BLaER1 (cell line): ENCODE results near the gene CAMK1G.

Source experiments
- H3K27ac ChIP-seq: shearing (Covaris generic); formaldehyde crosslinking; 2 replicates; pipeline ENCODE4 v1.8.1; 2022
- H3K27me3 ChIP-seq: shearing (Covaris generic); formaldehyde crosslinking; 2 replicates; pipeline ENCODE4 v1.8.1; 2022
- H3K36me3 ChIP-seq: shearing (Covaris generic); formaldehyde crosslinking; 2 replicates; pipeline ENCODE4 v1.8.1; 2022
- H3K4me1 ChIP-seq: shearing (Covaris generic); formaldehyde crosslinking; 2 replicates; pipeline ENCODE4 v1.8.1; 2022
- H3K4me2 ChIP-seq: shearing (Covaris generic); formaldehyde crosslinking; 2 replicates; pipeline ENCODE4 v1.8.1; 2022
- H3K4me3 ChIP-seq: shearing (Covaris generic); formaldehyde crosslinking; 2 replicates; pipeline ENCODE4 v1.8.1; 2022
- H3K9ac ChIP-seq: shearing (Covaris generic); formaldehyde crosslinking; 2 replicates; pipeline ENCODE4 v1.8.1; 2022
- H3K9me3 ChIP-seq: shearing (Covaris generic); formaldehyde crosslinking; 2 replicates; pipeline ENCODE4 v1.8.1; 2022
- H4K20me1 ChIP-seq: shearing (Covaris generic); formaldehyde crosslinking; 2 replicates; pipeline ENCODE4 v1.8.1; 2022
- Cebpa-rat ChIP-seq: shearing (Covaris generic); IDR thresholded peaks from 2 replicates; pipeline ENCODE4 v1.8.1; 2022

Gene CAMK1G

GRCh38 chr1:209584231-209584672 is 738 bp downstream of the CAMK1G start:
- H3K4me2 ChIP-seq = no peak overlapping the region
- peaks cover 4% of the 10 kb centered on the region; the same call in 1 of the 2 replicates for H3K9me3 ChIP-seq
- no peaks in the 10 kb centered on the region for H4K20me1 ChIP-seq
- TF ChIP-seq Cebpa-rat = no peak
- H3K4me1 ChIP-seq = no peaks in the 10 kb centered on the region
- no peak overlapping the region for H3K9ac ChIP-seq
- no peak overlapping the region for H3K27ac ChIP-seq
- H3K36me3 ChIP-seq = no peaks in the 10 kb centered on the region
- H3K27me3 ChIP-seq = no peaks in the 10 kb centered on the region
- no peak overlapping the region for H3K4me3 ChIP-seq

- H3K36me3 ChIP-seq = no peaks in the 10 kb centered on the region
- no peaks in the 10 kb centered on the region for H4K20me1 ChIP-seq
- H3K4me1 ChIP-seq = no peaks in the 10 kb centered on the region
- no peak for TF ChIP-seq Cebpa-rat
- no peaks in the 10 kb centered on the region for H3K27me3 ChIP-seq
- peaks cover 4% of the 10 kb centered on the region; the same call in 1 of the 2 replicates for H3K9me3 ChIP-seq
- no peak overlapping the region for H3K27ac ChIP-seq
- H3K4me2 ChIP-seq = no peak overlapping the region
- H3K4me3 ChIP-seq = no peak overlapping the region
- H3K9ac ChIP-seq = no peak overlapping the region
These were observed 1.7 kb downstream of the CAMK1G start for GRCh38 chr1:209585197-209585596.

GRCh38 chr1:209585672-209586071 is 2.2 kb downstream of the CAMK1G start:
- Histone ChIP-seq H3K4me1 (no peaks in the 10 kb centered on the region), H3K27me3 (no peaks in the 10 kb centered on the region), H4K20me1 (no peaks in the 10 kb centered on the region), H3K9me3 (peaks cover 4% of the 10 kb centered on the region; the same call in 1 of the 2 replicates), H3K36me3 (no peaks in the 10 kb centered on the region), H3K27ac (no peak overlapping the region), H3K4me3 (no peak overlapping the region), H3K4me2 (no peak overlapping the region), H3K9ac (no peak overlapping the region)
- TF ChIP-seq Cebpa-rat = no peak

GRCh38 chr1:209586221-209586740 is 2.8 kb downstream of the CAMK1G start:
- H3K9me3 ChIP-seq = peaks cover 4% of the 10 kb centered on the region; the same call in 1 of the 2 replicates
- H4K20me1 ChIP-seq = no peaks in the 10 kb centered on the region
- H3K36me3 ChIP-seq = no peaks in the 10 kb centered on the region
- no peak overlapping the region for H3K27ac ChIP-seq
- H3K27me3 ChIP-seq = no peaks in the 10 kb centered on the region
- H3K4me2 ChIP-seq = no peak overlapping the region
- no peaks in the 10 kb centered on the region for H3K4me1 ChIP-seq
- TF ChIP-seq Cebpa-rat = no peak
- H3K9ac ChIP-seq = no peak overlapping the region
- no peak overlapping the region for H3K4me3 ChIP-seq

- Histone ChIP-seq H4K20me1 (no peaks in the 10 kb centered on the region), H3K27ac (no peak overlapping the region), H3K4me3 (no peak overlapping the region), H3K36me3 (no peaks in the 10 kb centered on the region), H3K9ac (no peak overlapping the region), H3K4me2 (no peak overlapping the region), H3K9me3 (peaks cover 4% of the 10 kb centered on the region; the same call in 1 of the 2 replicates), H3K27me3 (no peaks in the 10 kb centered on the region), H3K4me1 (no peaks in the 10 kb centered on the region)
- no peak for TF ChIP-seq Cebpa-rat
These were observed 4.3 kb downstream of the CAMK1G start for GRCh38 chr1:209587789-209588188.

- H4K20me1 ChIP-seq = no peaks in the 10 kb centered on the region
- H3K4me2 ChIP-seq = no peak overlapping the region
- H3K9ac ChIP-seq = no peak overlapping the region
- no peaks in the 10 kb centered on the region for H3K27me3 ChIP-seq
- no peak for TF ChIP-seq Cebpa-rat
- H3K27ac ChIP-seq = no peak overlapping the region
- H3K4me3 ChIP-seq = no peak overlapping the region
- no peaks in the 10 kb centered on the region for H3K4me1 ChIP-seq
- no peaks in the 10 kb centered on the region for H3K36me3 ChIP-seq
- H3K9me3 ChIP-seq = peaks cover 4% of the 10 kb centered on the region; the same call in 1 of the 2 replicates
These were observed 5.9 kb downstream of the CAMK1G start for GRCh38 chr1:209589440-209589839.

- Histone ChIP-seq H3K4me2 (no peak overlapping the region), H3K9ac (no peak overlapping the region), H3K36me3 (no peaks in the 10 kb centered on the region), H3K27ac (no peak overlapping the region), H3K9me3 (peaks cover 4% of the 10 kb centered on the region; the same call in 1 of the 2 replicates), H4K20me1 (no peaks in the 10 kb centered on the region), H3K27me3 (no peaks in the 10 kb centered on the region), H3K4me1 (no peaks in the 10 kb centered on the region), H3K4me3 (no peak overlapping the region)
- no peak for TF ChIP-seq Cebpa-rat
These were observed 6.3 kb downstream of the CAMK1G start for GRCh38 chr1:209589863-209590262.

GRCh38 chr1:209590405-209590804 is 6.9 kb downstream of the CAMK1G start:
- no peak overlapping the region for H3K27ac ChIP-seq
- H4K20me1 ChIP-seq = no peaks in the 10 kb centered on the region
- no peak for TF ChIP-seq Cebpa-rat
- no peak overlapping the region for H3K4me2 ChIP-seq
- no peak overlapping the region for H3K9ac ChIP-seq
- no peaks in the 10 kb centered on the region for H3K4me1 ChIP-seq
- peaks cover 4% of the 10 kb centered on the region; the same call in 1 of the 2 replicates for H3K9me3 ChIP-seq
- H3K27me3 ChIP-seq = no peaks in the 10 kb centered on the region
- H3K4me3 ChIP-seq = no peak overlapping the region
- no peaks in the 10 kb centered on the region for H3K36me3 ChIP-seq

- Histone ChIP-seq H3K27ac (no peak overlapping the region), H3K4me1 (no peaks in the 10 kb centered on the region), H3K27me3 (no peaks in the 10 kb centered on the region), H3K9ac (no peak overlapping the region), H3K4me3 (no peak overlapping the region), H3K4me2 (no peak overlapping the region), H3K36me3 (no peaks in the 10 kb centered on the region), H3K9me3 (no peaks in the 10 kb centered on the region), H4K20me1 (no peaks in the 10 kb centered on the region)
- no peak for TF ChIP-seq Cebpa-rat
These were observed 10.2 kb downstream of the CAMK1G start for GRCh38 chr1:209593747-209594146.

- no peak for TF ChIP-seq Cebpa-rat
- H3K27ac ChIP-seq = no peak overlapping the region
- H4K20me1 ChIP-seq = no peaks in the 10 kb centered on the region
- H3K36me3 ChIP-seq = no peaks in the 10 kb centered on the region
- H3K9ac ChIP-seq = no peak overlapping the region
- H3K4me3 ChIP-seq = no peak overlapping the region
- no peaks in the 10 kb centered on the region for H3K27me3 ChIP-seq
- no peaks in the 10 kb centered on the region for H3K4me1 ChIP-seq
- H3K4me2 ChIP-seq = no peak overlapping the region
- H3K9me3 ChIP-seq = no peaks in the 10 kb centered on the region
These were observed 10.9 kb downstream of the CAMK1G start for GRCh38 chr1:209594440-209594839.

GRCh38 chr1:209595028-209595427 is 11.5 kb downstream of the CAMK1G start:
- no peak overlapping the region for H3K9ac ChIP-seq
- no peak overlapping the region for H3K4me2 ChIP-seq
- H3K4me1 ChIP-seq = no peaks in the 10 kb centered on the region
- no peak overlapping the region for H3K4me3 ChIP-seq
- H3K27ac ChIP-seq = no peak overlapping the region
- H3K9me3 ChIP-seq = no peaks in the 10 kb centered on the region
- H3K36me3 ChIP-seq = no peaks in the 10 kb centered on the region
- H4K20me1 ChIP-seq = no peaks in the 10 kb centered on the region
- no peak for TF ChIP-seq Cebpa-rat
- no peaks in the 10 kb centered on the region for H3K27me3 ChIP-seq
